ENCODE measurements around the gene GYG2. TPM values are rescaled to one million over a fixed set of nuclear protein-coding genes. Genes with fewer than 3 reads are reported as not detected.
"Not testable (repeated sequence)": the region's sequence is repeated elsewhere in the genome, so short reads cannot be mapped to it uniquely, and the experiment has no call there.

Gene GYG2
- total RNA-seq, 1 experiment from 2014 or later = not detected

- H3K9ac ChIP-seq (ENCODE audit: low read length); POLR2A ChIA-PET; H3K9me2 ChIP-seq (ENCODE audit: insufficient read depth); H3K4me3 ChIP-seq (replicated peaks in 1 of 2; ENCODE audit: low read depth in 1 of 2, low read length in 2 of 2); BruUV-seq (replicated peaks); H3K9me3 ChIP-seq (ENCODE audit: control insufficient read depth in 1 of 2, insufficient read depth in 1 of 2, low read depth in 1 of 2, low read length in 2 of 2); RAD21 ChIA-PET (ENCODE audit: low non-redundant PET in 1 of 2, low total read pairs in 2 of 2, uncharacterized antibody in 2 of 2, unreplicated experiment in 2 of 2); intact Hi-C loops (cut with micrococcal nuclease); H4K20me1 ChIP-seq (ENCODE audit: insufficient read depth); H3K27ac ChIP-seq (ENCODE audit: low read depth, low read length); H3K79me2 ChIP-seq (ENCODE audit: insufficient read depth, low read length); H3K27me3 ChIP-seq (ENCODE audit: insufficient read depth, low read length); H3K4me1 ChIP-seq (ENCODE audit: control insufficient read depth in 1 of 2, insufficient read depth in 2 of 2, low read length in 2 of 2); H3K36me3 ChIP-seq (ENCODE audit: control insufficient read depth in 1 of 2, insufficient read depth in 2 of 2, low read length in 2 of 2): not testable (repeated sequence)
- Histone ChIP-seq H3K4me2 (ENCODE audit: low read length) (peak overlapping the region; percentile 51), H2AFZ (ENCODE audit: low read depth, low read length, poor library complexity, severe bottlenecking) (peak overlapping the region; percentile 82)
- CTCF ChIA-PET = interaction anchor here (1.4 kb wide), 1 partner anchor 7 kb away, joined by 3 read pairs; no protein-coding TSS in a partner anchor
- ATAC-seq (peak; percentile 90), DNase-seq (ENCODE audit: low read depth, low spot score) (peak; percentile 21)
- TF ChIP-seq RAD21 (IDR thresholded peaks at IDR 0.05; ENCODE audit: low read depth) = peak; percentile 69
- peak; percentile 28 to 45 (median 33); a peak in 5 of 6 replicates for TF ChIP-seq CTCF (IDR thresholded peaks at IDR 0.05 in 2 of 3, conservative IDR thresholded peaks at IDR 0.05 in 1 of 3; ENCODE audit: borderline replicate concordance in 1 of 3, insufficient read depth in 1 of 3, low read depth in 2 of 3, low read length in 2 of 3)
Observed at GRCh38 chrX:2812161-2812907, 16.4 kb upstream of the GYG2 start.

GRCh38 chrX:2817036-2817435 lies 11.7 kb upstream of the GYG2 start:
- H3K4me2 ChIP-seq (ENCODE audit: low read length) = no peak overlapping the region
- no peak for TF ChIP-seq CEBPB (IDR thresholded peaks at IDR 0.05; ENCODE audit: low read depth)
- TF ChIP-seq CTCF (IDR thresholded peaks at IDR 0.05 in 2 of 3, conservative IDR thresholded peaks at IDR 0.05 in 1 of 3; ENCODE audit: borderline replicate concordance in 1 of 3, insufficient read depth in 1 of 3, low read depth in 2 of 3, low read length in 2 of 3) = no peak
- no peak for TF ChIP-seq POLR2AphosphoS5 (IDR thresholded peaks at IDR 0.05; ENCODE audit: low read depth, low read length)
- TF ChIP-seq ZFX (IDR thresholded peaks at IDR 0.05) = no peak
- no peaks in the 10 kb centered on the region for H3K79me2 ChIP-seq (ENCODE audit: insufficient read depth, low read length)
- ATAC-seq (no peak), DNase-seq (ENCODE audit: low read depth, low spot score) (no peak)
- no peaks in the 10 kb centered on the region for H3K27me3 ChIP-seq (ENCODE audit: insufficient read depth, low read length)
- BruUV-seq (replicated peaks) = no TSS peak
- no peaks in the 10 kb centered on the region for H4K20me1 ChIP-seq (ENCODE audit: insufficient read depth)
- ChIA-PET POLR2A (no interaction called here), RAD21 (ENCODE audit: low non-redundant PET in 1 of 2, low total read pairs in 2 of 2, uncharacterized antibody in 2 of 2, unreplicated experiment in 2 of 2) (no interaction called here), CTCF (no interaction called here)
- H3K4me3 ChIP-seq (replicated peaks in 1 of 2; ENCODE audit: low read depth in 1 of 2, low read length in 2 of 2) = no peak overlapping the region
- H3K9ac ChIP-seq (ENCODE audit: low read length) = no peak overlapping the region
- H3K9me3 ChIP-seq (ENCODE audit: control insufficient read depth in 1 of 2, insufficient read depth in 1 of 2, low read depth in 1 of 2, low read length in 2 of 2) = no peaks in the 10 kb centered on the region
- H3K27ac ChIP-seq (ENCODE audit: low read depth, low read length) = no peak overlapping the region
- intact Hi-C loops (cut with micrococcal nuclease) = no loop called here
- no peaks in the 10 kb centered on the region for H3K36me3 ChIP-seq (ENCODE audit: control insufficient read depth in 1 of 2, insufficient read depth in 2 of 2, low read length in 2 of 2)
- H2AFZ ChIP-seq (ENCODE audit: low read depth, low read length, poor library complexity, severe bottlenecking) = no peak overlapping the region
- H3K9me2 ChIP-seq (ENCODE audit: insufficient read depth) = no peaks in the 10 kb centered on the region
- H3K4me1 ChIP-seq (ENCODE audit: control insufficient read depth in 1 of 2, insufficient read depth in 2 of 2, low read length in 2 of 2) = peaks cover 0 to 8% of the 10 kb centered on the region in 2 experiments; a peak in 1 of 4 replicates

All from HCT116 (cell line).